ENCODE results near the gene FSCN2.
A peak's percentile ranks its signal among the peaks of the same experiment; 100 is the strongest.

FSCN2 gene

DNA sequence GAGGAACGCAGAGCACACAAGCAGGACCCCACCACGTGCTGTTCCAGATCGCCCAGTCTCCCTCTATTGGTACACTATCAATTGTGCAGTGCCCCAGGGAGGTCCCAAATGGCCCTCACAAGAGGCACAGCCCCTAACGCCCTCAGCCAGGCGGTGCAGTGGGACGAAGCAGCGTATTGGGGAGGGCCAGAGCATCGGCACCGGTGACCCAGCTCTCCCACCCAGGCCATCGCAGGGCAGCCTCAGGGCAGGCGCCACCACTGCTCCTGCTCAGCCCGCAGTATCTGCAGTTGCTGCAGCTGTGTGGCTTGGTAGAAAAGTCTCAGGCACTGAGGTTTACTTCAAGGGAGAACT is 29.9 kb downstream of the FSCN2 start:
- DNase-seq, result no peak

DNA sequence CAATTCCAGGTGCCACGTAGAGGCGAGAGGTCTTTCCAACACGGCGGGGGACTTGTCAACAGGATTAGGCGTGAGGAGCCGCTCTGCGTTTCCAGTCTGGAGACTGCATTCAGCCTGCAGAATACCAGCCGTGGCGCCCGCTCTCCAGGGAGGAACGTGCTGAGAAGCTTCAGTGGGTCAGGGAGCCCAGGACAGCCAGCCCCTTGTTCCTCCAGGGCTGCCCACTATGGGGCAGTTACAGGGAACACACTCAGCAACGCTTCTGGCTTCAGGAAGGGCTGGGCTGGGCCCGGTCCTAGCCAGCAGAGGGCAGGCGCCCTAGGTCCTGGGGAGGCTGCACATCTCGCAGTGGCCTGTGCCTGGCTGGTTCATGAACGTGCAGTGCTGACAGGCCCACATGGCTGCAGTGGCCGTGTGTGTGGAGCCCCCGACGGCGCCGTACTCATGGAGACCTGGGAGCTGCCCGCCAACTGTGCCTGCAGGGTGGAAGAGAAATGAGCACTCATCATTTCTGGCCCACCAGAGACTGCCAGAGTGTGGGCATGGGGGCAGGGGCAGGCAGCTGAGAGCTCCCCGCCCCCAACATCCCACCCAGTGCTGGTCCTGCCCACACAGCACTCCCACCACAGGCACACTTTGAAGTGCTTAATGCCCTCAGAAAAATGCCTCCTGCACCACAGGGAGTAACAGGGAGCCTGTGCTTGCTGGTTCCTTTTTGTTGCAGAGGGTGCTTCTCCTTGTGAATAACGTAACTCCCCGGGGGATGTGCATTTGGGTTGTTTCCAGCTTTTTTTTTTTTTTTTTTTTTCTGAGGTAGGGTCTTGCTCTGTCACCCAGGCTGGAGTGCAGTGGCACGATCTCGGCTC is 31.0 kb downstream of the FSCN2 start:
- no peak for DNase-seq

DNA sequence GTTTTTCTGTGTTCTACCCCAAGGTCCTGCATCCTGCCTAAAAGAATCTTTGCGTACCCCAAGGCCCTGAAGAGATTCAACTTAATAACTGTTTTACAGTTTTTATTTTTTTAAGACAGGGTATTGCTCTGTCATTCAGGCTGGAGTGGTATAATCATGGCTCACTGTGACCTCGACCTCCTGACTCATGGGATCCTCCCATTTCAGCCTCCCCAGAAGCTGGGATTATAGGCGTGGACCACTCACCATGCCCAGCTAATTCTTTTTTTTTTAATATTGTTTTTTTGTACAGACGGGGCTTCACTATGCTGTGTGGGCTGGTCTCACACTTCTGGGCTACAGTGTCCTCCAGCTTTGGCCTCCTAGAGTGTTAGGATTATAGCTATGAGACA is 33.3 kb downstream of the FSCN2 start:
- no peak for DNase-seq

DNA sequence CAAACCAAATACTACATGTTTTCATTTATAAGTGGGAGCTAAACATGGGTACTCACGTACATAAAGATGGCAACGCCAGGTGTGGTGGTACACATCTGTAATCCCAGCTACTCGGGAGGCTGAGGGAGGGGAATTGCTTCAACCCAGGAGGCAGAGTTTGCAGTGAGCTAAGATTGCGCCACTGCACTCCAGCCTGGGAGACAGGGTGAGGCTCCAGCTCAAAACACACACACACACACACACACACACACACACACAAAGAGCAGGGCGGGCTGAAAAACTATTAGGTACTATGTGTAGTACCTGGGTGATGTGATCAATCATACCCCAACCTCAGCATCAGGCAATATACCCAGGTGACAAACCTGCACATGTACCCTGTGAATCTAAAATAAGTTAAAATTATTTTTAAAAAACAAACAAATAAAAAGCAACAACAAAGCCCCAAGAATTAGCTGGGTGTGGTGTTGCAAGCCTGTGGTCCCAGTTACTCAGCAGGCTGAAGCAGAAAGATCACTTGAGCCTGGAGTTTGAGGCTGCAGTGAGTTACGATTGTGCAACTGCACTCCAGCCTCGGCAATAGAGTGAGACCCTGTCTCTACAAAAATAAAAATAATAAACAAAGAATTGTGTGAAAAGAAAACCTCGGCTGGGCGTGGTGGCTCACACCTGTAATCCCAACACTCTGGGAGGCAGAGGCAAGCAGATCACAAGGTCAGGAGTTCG is 35.8 kb downstream of the FSCN2 start:
- DNase-seq, result no peak

- DNase-seq, result no peak
These were observed 36.6 kb downstream of the FSCN2 start for GRCh38 chr17:81564778-81565177.

DNA sequence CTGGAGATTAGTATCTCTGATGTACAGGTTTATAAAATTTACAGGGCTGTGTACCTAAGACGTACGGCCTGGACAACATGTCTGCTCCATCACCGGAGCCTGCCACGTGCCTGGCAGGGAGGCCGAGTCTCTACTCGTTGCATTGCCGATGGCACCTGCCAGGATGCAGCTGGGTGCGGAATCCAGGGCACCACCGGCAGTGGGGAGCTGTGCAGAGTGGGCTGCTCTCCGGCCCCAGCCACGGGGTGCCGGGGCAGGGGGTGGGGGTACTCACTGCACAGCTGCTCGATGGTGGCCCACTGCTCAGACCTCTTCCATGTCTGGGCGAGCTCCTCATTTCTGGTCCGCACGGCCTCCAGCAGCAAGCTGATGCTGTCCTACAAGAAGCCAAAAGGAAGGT is 37.1 kb downstream of the FSCN2 start:
- DNase-seq, result no peak

GRCh38 chr17:81566461-81567126 is 38.4 kb downstream of the FSCN2 start:
- DNase-seq, result peak; percentile 77 to 90

DNA sequence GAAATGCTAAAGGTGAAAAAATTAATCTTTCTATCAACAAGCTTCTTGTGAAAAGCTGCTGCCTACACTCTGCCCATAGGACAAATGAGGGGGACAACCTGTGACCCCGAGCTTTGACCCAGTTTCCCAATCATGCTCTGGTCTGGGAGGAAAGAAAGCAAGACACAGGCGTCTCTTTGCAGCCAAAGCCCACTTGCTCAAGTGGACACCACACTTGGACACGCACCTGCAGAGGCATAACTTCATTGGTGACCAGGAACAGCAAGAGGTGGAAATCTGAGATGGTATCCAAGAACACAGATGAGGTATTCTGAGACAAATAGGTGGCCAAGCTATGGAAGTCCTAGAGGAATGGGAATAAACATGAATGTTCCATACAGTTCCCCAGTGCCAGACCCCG is 39.0 kb downstream of the FSCN2 start:
- no peak for DNase-seq

DNA sequence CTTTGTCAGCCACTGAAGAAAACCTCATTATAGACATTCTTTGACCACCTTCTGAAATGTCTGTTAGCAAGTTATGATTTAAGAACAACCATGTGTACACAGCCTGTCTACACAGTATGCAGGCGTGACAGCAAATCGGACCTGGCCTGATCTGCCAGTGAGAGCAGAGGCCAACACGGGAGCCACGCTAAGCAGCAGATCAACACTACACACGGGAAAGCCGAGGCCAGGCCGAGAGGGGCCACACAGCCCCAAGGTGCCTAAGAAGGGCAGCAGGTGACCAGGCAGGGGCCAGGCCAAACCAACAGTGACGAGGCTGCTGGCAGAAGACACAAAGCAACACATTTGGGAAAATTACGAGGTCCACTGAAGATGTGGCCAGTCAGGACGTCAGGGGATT is 40.2 kb downstream of the FSCN2 start:
- DNase-seq, result no peak

GRCh38 chr17:81569986-81570514 is 41.9 kb downstream of the FSCN2 start:
- no peak for DNase-seq

- no peak for DNase-seq
These were observed 42.8 kb downstream of the FSCN2 start for GRCh38 chr17:81570964-81571363.

DNA sequence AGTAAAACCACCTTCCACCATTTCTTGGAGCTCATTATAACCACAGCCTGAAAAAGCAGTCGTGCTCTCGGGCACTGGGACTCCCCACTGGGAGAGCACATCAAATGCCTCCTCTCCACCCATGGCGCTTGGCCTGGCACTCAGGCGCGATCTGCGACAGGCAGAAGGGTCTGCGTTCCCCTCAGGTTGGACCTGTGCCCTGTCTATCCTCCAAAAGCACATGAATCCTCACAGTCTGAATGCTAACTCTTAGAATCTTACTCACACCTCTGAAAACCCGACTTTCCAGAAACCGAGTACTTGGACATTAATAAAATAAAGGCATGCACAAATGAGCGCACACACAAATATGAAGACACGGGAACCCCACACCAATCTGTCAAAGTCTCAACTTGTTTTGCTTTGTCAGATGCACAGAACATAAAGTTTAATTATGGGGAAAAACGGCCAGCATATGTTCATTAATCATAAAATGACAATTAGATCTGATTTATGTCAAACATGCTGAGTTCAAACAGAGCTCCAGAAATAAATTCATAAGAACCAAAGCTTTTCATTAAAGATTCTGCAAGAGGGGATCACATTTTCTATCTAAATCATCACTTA is 44.5 kb downstream of the FSCN2 start:
- DNase-seq, result peak in 1 of 2 experiments; percentile 43

DNA sequence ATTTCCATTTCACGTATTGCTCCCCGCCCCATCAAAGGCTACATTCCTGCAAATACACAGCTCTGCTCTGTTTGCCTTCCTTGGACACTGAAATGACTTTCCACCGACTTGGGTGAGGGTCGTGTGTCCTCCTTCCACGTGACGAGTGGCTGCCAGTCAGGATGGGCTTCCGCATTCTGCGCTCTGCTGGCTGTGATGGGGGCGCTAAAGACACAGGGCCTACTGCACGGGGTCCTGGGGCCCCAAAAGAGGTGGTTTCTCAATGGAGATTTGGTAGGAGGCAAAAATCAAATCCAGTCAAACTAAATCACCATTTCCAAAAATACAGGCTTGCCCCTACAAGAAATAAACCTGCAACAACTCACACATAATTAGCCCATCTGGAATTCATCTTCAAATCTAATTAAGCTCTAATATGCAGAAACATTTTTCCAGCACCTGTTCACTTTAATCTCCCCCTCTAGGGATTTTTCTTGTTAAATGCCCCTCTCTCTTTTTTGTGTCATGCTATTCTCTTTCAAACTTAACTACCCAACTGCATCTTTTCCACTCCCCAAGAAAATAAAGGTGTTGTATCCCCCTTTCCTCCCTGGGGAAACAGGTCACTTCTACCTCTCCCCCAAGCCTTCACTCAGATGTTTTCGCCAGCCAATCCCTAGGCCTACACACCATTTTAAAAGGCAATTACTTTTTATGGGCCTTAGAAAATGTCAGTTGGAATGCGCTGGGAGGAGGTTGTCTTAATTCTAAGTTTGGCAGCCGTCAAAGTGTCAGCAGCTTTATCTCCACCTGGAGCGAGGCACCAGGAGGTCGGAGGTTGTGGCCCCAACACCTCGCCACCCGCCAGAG is 45.8 kb downstream of the FSCN2 start:
- DNase-seq, result no peak

DNA sequence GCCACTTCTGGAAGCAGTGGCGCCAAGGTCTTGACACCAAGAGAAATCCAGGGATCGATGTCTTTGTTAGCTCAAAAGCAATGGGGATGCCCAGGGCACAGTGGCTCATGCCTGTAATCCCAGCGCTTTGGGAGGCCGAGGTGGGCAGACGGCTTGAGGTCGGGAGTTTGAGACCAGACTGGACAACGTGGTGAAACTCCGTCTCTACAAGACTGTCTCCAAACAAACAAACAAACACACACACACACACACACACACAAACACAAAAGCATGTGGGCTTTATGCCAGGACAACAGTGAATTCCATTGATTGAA is 46.4 kb downstream of the FSCN2 start:
- DNase-seq, result no peak

GRCh38 chr17:81575836-81576235 is 47.7 kb downstream of the FSCN2 start:
- no peak for DNase-seq

DNA sequence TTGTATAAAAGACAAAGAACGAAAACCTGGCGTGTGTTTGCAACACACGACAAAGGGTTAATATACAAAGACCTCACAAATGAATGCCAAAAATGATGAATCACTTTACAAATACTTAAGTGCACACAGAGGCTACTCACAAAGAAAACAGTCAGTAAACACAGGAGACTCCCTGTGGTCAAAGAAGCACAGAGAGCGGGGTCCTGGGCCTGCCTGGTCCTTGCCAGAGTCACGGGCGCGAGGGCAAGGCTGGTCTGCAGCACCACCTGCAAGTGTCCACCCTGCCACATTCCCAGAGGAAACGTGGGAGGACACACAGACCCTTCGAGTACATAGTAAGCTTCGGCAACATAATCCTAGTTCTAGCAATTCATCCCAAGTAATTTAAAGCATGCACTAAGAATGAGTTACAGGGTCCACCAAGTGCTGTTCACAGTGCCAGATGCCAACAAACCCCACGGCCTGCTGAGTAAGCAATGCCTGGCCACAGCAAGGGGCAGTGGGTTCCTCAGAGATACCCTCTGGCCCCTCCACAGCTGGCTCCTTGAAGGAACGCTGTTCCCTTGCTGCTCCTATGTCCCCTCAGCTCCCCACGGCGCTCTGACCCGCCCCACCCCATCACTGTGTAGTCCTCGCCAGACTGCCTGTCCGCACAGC is 48.6 kb downstream of the FSCN2 start:
- DNase-seq, result peak in 1 of 2 experiments; percentile 38

DNA sequence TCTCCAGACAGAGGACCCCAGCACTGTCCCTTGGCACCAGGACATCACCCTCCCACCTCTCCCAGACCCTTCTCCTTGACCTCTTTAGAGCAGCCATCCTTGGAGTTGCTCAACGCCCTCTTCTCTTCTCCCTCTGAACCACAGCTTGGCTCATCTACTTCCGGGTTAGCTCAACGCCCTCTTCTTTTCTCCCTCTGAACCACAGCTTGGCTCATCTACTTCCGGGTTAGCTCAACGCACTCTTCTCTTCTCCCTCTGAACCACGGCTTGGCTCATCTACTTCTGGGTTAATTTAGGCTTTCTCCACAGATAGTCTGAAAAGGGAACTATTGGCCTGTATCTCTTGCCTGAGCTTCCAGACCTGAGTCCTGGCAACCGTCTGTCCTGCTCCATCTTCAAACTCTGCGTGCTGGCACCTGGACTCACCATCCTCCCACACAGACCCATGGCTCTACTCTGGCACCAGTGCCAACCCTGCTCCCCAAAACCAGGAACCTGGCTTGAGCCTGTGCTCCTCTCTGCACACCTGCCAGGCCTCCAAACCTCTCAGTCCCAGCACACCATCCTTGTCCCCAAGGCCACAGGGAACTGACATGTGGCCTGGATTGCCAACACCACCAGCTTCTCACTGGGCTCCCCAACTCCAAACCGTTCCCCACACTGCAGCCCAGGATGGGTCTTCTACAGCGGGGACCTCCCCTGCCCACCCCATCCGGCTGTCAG is 49.3 kb downstream of the FSCN2 start:
- DNase-seq, result no peak

DNA sequence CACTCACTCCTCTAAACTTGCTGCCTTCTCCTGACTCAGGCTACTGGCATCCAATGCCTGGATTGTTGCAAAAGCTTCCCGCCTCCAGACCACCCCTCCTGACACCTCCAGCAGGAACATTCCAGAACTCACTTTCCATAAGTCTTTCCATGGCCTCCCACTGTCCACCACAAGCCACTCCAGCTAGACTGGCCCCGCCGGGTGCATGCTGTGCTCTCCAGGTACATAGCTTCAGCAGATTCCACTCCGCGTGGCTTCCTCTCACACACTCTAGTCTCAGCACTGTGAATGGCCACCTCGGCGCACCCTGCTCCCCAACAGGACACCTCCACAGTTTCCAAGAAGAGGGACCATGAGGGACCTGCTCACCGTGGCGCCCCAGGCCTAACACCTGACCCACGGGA is 49.9 kb downstream of the FSCN2 start:
- no peak for DNase-seq

GRCh38 chr17:81578561-81579225 is 50.5 kb downstream of the FSCN2 start:
- DNase-seq, result no peak

DNA sequence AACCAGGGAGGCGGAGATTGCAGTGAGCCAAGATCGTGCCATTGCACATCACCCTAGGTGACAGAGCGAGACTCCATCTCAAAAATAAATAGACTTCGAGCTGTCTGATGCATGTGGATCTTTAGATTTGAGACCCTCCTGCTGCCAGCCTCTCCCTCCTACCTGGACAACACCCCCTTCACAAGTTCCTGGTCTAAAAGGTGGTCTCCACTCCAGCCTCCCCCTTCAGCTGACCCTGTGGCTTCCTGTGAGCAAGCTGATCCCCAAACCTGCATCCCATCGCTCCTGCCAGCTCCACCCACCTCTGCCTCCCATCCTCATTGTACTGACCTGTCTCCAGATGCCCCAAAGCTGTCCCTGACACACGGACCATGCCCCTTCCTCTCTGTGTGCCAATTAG is 51.1 kb downstream of the FSCN2 start:
- no peak for DNase-seq
